Measurements from ENCODE around the gene ANKRD27. TPM values are rescaled to one million over a fixed set of nuclear protein-coding genes. Genes with fewer than 3 reads are reported as not detected.
"Not testable (repeated sequence)": the region's sequence is repeated elsewhere in the genome, so short reads cannot be mapped to it uniquely, and the experiment has no call there.

ANKRD27 gene
- total RNA-seq, 1 experiment from 2014 or later = 40.8 TPM

GRCh38 chr19:32652894-32653598 lies 21.9 kb downstream of the ANKRD27 start:
- H3K9me3 Mint-ChIP-seq (ENCODE audit: low read depth, unreplicated experiment) = no peaks in the 10 kb centered on the region
- peak overlapping the region; percentile 23 for H3K4me3 Mint-ChIP-seq (ENCODE audit: low read depth, unreplicated experiment)
- H3K36me3 Mint-ChIP-seq (ENCODE audit: insufficient read depth, unreplicated experiment) = peaks cover 35% of the 10 kb centered on the region
- no peak for TF ChIP-seq CTCF (IDR thresholded peaks at IDR 0.05; ENCODE audit: unreplicated experiment)
- intact Hi-C loops (cut with micrococcal nuclease; ENCODE audit: unreplicated experiment) = no loop called here
- CTCF ChIA-PET = no interaction called here
- peaks cover 17% of the 10 kb centered on the region for H3K4me1 Mint-ChIP-seq (ENCODE audit: low read depth, unreplicated experiment)
- DNase-seq = peak; percentile 71
- peak overlapping the region; percentile 5 for H3K27ac Mint-ChIP-seq (ENCODE audit: unreplicated experiment)
- H3K27me3 Mint-ChIP-seq (ENCODE audit: unreplicated experiment) = no peaks in the 10 kb centered on the region
- BruUV-seq (replicated peaks) = no TSS peak

GRCh38 chr19:32652331-32652730 lies 22.6 kb downstream of the ANKRD27 start:
- peaks cover 17% of the 10 kb centered on the region for H3K4me1 Mint-ChIP-seq (ENCODE audit: low read depth, unreplicated experiment)
- not testable (repeated sequence) for DNase-seq; BruUV-seq (replicated peaks)

GRCh38 chr19:32651729-32652140 lies 23.2 kb downstream of the ANKRD27 start:
- CTCF ChIA-PET = no interaction called here
- no peak for DNase-seq
- H3K27me3 Mint-ChIP-seq (ENCODE audit: unreplicated experiment) = no peaks in the 10 kb centered on the region
- no peak for TF ChIP-seq CTCF (IDR thresholded peaks at IDR 0.05; ENCODE audit: unreplicated experiment)
- peaks cover 40% of the 10 kb centered on the region for H3K36me3 Mint-ChIP-seq (ENCODE audit: insufficient read depth, unreplicated experiment)
- H3K4me3 Mint-ChIP-seq (ENCODE audit: low read depth, unreplicated experiment) = no peak overlapping the region
- peaks cover 17% of the 10 kb centered on the region for H3K4me1 Mint-ChIP-seq (ENCODE audit: low read depth, unreplicated experiment)
- H3K27ac Mint-ChIP-seq (ENCODE audit: unreplicated experiment) = no peak overlapping the region
- intact Hi-C loops (cut with micrococcal nuclease; ENCODE audit: unreplicated experiment) = no loop called here
- no peaks in the 10 kb centered on the region for H3K9me3 Mint-ChIP-seq (ENCODE audit: low read depth, unreplicated experiment)
- no TSS peak for BruUV-seq (replicated peaks)

More at GRCh38 chr19:32652331-32652730, 22.6 kb downstream of the ANKRD27 start:
- intact Hi-C loops (cut with micrococcal nuclease; ENCODE audit: unreplicated experiment); H3K4me3 Mint-ChIP-seq (ENCODE audit: low read depth, unreplicated experiment); CTCF ChIA-PET; H3K27me3 Mint-ChIP-seq (ENCODE audit: unreplicated experiment); H3K9me3 Mint-ChIP-seq (ENCODE audit: low read depth, unreplicated experiment): not testable (repeated sequence)
- Mint-ChIP-seq H3K27ac (ENCODE audit: unreplicated experiment) (peak overlapping the region; percentile 5), H3K36me3 (ENCODE audit: insufficient read depth, unreplicated experiment) (peaks cover 35% of the 10 kb centered on the region)

GRCh38 chr19:32650671-32651070 lies 24.3 kb downstream of the ANKRD27 start:
- TF ChIP-seq CTCF (IDR thresholded peaks at IDR 0.05; ENCODE audit: unreplicated experiment) = no peak
- peaks cover 37% of the 10 kb centered on the region for H3K36me3 Mint-ChIP-seq (ENCODE audit: insufficient read depth, unreplicated experiment)
- BruUV-seq (replicated peaks) = no TSS peak
- intact Hi-C loops (cut with micrococcal nuclease; ENCODE audit: unreplicated experiment) = no loop called here
- no peaks in the 10 kb centered on the region for H3K27me3 Mint-ChIP-seq (ENCODE audit: unreplicated experiment)
- CTCF ChIA-PET = no interaction called here
- H3K9me3 Mint-ChIP-seq (ENCODE audit: low read depth, unreplicated experiment) = no peaks in the 10 kb centered on the region
- H3K27ac Mint-ChIP-seq (ENCODE audit: unreplicated experiment) = no peak overlapping the region
- H3K4me3 Mint-ChIP-seq (ENCODE audit: low read depth, unreplicated experiment) = no peak overlapping the region
- H3K4me1 Mint-ChIP-seq (ENCODE audit: low read depth, unreplicated experiment) = peaks cover 17% of the 10 kb centered on the region
- no peak for DNase-seq

- Mint-ChIP-seq H3K4me1 (ENCODE audit: low read depth, unreplicated experiment) (peaks cover 17% of the 10 kb centered on the region), H3K27me3 (ENCODE audit: unreplicated experiment) (no peaks in the 10 kb centered on the region), H3K9me3 (ENCODE audit: low read depth, unreplicated experiment) (no peaks in the 10 kb centered on the region), H3K36me3 (ENCODE audit: insufficient read depth, unreplicated experiment) (peaks cover 37% of the 10 kb centered on the region), H3K27ac (ENCODE audit: unreplicated experiment) (no peak overlapping the region), H3K4me3 (ENCODE audit: low read depth, unreplicated experiment) (no peak overlapping the region)
- BruUV-seq (replicated peaks) = no TSS peak
- CTCF ChIA-PET = no interaction called here
- no peak for DNase-seq
- intact Hi-C loops (cut with micrococcal nuclease; ENCODE audit: unreplicated experiment) = no loop called here
- TF ChIP-seq CTCF (IDR thresholded peaks at IDR 0.05; ENCODE audit: unreplicated experiment) = no peak
Measured at GRCh38 chr19:32649751-32650150, 25.2 kb downstream of the ANKRD27 start.

All from Calu3 (cell line).